ENCODE data around the gene MRM2.

DNA sequence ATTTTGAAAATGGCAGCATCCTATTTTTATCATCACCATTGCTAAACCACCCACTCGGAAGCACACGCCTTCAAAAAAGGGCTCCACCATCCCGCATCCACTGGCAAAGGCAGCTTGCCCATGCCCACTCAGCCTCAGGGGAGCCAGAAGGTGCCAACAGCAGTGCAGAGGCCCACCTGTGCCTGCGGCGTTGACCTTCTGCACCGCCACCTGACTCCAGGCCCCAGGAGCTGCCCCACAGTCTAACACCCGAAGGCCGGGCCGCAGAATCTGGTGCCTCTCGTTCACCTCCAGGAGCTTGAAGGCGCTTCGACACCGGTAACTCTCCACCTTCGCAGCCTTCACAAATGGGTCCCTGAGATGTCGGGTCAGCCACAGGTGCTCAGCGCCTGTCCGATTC, 2.8 kb downstream of the MRM2 start:
- TF ChIP-seq CTCF (tag by site-specific recombination; IDR thresholded peaks at IDR 0.05) (no peak), SP7 (tag by site-specific recombination; IDR thresholded peaks at IDR 0.05) (no peak), ZNF324 (tag by site-specific recombination; IDR thresholded peaks at IDR 0.05) (no peak)
- TF ChIP-seq, protein P1, sequence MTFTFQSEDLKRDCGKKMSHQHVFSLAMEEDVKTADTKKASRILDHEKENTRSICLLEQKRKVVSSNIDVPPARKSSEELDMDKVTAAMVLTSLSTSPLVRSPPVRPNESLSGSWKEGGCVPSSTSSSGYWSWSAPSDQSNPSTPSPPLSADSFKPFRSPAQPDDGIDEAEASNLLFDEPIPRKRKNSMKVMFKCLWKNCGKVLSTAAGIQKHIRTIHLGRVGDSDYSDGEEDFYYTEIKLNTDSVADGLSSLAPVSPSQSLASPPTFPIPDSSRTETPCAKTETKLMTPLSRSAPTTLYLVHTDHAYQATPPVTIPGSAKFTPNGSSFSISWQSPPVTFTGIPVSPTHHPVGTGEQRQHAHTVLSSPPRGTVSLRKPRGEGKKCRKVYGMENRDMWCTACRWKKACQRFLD (tag by site-specific recombination; IDR thresholded peaks at IDR 0.05) = no peak
